GM21529 (cell line): ENCODE measurements around the gene RNASE12.
"Not testable (repeated sequence)": the region's sequence is repeated elsewhere in the genome, so short reads cannot be mapped to it uniquely, and the experiment has no call there.

Experiments used
- ATAC-seq: cut with Tn5 transposase; IDR thresholded peaks from one replicate; pipeline ENCODE4 v1.9.1; 2021; ENCODE audit not compliant: unreplicated experiment

RNASE12 gene

DNA sequence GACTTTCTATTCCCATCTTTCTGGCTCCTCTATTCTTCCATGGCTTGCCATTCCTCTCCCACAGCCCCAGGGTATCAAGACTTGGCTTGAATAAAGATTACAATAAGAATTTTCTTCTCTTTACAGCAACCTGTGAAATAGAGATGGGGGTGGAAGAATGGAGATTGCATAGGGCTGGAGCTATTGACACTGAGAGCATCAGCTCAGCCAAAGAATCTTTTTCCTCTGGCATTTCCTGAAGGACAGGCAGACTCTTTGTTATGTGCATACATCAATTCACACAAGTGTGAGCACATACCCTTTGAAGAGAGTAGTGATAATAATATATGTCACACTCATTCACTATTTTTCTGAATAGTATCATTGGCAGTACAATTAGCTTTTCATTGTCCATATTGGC lies 8.0 kb downstream of the RNASE12 start:
- no peak for ATAC-seq

DNA sequence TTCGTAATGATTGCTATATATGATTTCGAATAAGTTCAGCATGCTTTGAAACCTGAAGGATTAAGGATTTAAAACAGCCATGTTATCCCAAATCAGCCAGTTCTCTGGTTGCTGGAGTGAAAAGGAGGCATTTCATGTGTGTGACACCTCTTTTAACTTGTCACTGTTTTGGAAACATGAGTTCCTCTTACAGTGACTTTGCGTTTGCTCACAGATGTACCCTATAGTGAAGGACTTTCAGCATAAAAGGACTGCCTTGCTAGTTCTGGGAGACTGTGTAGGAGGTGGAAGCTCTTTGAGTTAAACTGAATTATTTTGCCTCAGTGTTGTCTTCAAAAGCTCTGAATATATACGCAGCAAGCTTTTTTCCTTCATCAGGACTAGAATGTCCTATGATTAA lies 10.9 kb downstream of the RNASE12 start:
- no peak for ATAC-seq

DNA sequence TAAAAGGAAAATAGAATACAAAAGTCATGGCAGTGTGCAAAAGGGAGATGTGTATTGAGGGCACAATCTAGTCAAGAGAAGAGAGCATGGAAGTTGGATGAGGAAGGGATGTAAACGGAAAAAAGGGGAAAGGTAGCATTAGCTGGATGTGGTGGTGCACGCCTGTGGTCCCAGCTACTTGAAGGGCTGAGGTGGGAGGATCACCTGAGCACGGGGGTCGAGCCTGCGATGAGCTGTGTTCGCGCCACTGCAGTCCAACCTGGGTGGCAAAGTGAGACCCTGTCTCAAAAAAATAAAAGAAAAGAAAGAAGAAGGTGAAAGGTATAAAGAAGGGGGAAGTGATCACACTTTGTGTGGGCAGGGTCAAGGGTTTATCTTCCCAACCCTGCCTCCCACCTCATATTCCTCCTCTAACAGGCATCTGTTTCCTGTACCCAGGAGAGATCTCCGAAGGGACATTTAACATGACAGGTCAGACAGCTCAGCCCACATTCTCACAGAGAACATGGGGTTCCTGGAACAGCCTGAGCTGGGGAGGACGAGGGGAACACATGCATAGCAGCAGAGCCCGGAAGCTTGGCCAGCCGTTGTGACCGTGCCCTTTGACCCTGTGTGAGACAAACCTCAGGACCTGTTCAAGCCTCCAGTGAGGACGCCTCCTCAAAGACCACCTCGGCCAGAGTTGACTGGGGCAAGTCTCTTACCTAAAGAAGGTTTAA lies 12.2 kb downstream of the RNASE12 start:
- no peak for ATAC-seq

DNA sequence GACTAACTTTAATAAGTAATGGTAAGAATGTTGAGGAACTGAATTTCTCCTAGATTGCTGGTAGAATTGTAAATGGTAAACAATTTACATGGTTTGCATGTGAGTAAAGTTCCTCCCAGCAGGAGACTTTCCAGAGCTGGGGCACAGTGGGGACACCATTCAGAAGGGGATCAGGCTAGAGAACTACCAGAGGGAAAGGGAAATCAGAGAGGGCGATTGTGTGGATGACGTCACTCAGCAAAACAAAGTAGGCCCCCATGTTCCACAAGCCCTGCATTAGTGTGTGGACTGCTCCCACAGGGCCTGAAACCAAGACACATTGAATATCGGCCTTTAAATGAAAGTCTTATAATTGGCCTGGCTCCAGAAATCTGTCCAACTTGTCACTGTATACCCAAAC lies 12.9 kb downstream of the RNASE12 start:
- ATAC-seq, result no peak

DNA sequence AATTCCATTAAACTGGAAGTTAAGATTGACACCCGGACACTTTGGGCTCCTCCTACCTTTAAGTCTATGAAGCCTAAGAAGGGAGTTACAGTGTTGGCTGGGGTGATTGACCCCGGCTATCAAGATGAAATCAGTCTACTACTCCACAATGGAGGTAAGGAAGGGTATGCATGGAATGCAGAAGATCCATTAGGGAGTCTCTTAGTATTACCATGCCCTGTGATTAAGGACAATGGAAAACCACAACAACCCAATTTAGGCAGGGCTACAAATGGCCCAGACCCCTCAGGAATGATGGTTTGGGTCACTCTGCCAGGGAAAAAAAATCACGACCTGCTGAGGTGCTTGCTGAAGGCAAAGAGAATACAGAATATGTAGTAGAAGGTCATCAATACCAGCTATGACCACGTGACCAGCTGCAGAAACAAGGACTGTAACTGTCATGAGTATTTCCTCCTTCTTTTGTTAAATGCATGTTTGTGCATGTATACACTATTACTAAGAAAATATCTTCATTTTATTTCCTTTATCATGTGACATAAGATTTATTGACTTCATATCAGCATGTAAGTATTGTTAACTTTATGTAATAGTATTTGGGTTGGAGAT lies 18.7 kb downstream of the RNASE12 start:
- ATAC-seq, result not testable (repeated sequence)

DNA sequence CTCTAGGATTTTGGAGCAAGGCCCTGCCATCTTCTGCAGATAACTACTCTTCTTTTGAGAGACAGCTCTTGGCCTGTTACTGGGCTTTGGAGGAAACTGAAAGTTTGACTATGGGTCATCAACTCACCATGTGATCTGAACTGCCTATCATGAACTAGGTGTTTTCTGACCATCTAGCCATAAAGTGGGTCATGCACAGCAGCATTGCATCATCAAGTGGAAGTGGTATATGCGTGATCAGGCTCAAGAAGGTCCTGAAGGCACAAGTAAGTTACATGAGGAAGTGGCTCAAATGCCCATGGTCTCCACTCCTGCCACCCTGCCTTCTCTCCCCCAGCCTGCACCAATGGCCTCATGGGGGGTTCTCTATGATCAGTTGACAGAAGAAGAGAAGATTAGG lies 20.5 kb downstream of the RNASE12 start:
- ATAC-seq, result not testable (repeated sequence)

DNA sequence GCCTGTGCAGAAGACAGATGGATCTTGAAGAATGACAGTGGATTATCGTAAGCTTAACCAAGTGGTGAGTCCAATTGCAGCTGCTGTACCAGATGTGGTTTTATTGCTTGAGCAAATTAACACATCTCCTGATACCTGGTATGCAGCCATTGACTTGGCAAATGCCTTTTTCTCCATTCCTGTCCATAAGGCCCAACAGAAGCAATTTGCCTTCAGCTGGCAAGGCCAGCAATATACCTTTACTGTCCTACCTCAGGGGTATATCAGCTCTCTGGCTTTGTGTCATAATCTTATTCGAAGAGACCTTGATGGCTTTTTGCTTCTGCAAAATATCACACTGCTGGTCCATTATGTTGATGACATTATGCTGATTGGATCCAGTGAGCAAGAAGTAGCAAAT lies 21.3 kb downstream of the RNASE12 start:
- not testable (repeated sequence) for ATAC-seq

DNA sequence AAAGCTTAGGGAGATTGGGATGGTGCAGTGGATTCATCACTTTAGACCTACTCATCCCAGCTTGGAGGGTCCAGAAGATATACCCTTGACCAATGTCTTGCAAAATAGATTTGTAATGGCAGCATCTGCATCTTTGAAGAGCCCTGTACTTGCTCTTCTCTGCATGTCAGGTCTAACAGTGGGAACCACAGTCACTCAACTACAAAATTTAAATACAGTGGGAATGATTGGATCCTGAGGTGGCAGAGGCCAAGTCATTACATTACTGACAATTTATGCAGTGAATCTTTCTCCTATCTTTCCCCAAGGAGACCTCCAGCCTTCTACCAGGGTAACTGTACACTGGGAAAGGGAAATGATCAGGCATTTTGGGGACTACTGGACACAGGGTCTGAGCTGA lies 22.1 kb downstream of the RNASE12 start:
- ATAC-seq, result no peak

DNA sequence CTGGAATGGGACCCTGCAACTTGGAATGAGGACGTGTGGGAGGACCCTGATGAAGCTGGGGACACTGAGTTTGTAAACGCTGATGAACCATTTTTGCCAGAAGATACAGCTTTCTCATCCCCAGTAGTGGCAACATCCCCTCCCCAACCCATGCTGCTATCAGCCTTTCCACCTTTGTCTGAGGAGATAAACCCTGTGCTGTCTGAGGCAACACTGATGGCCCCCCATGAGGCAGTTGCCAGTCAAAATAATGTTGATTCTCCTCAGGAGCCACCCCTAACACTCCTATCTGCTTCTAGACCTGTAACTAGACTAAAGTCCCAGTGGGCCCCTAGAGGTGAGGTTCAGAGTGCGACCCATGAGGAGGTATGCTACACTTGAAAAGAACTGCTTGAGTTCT lies 22.8 kb downstream of the RNASE12 start:
- no peak for ATAC-seq

DNA sequence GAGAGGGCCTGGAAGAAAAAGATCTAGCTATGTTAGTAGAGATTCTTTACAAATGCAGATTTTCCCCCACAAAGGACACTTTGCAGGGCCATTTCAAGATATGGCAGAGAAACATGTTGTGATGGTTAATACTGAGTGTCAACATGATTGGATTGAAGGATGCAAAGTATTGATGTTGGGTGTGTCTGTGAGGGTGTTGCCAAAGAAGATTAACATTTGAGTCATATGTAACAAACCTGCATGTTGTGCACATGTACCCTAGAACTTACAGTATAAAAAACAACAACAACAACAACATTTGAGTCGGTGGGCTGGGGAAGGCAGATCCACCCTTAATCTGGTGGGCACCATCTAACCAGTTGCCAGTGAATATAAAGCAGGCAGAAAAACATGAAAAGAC lies 24.0 kb downstream of the RNASE12 start:
- ATAC-seq, result not testable (repeated sequence)

DNA sequence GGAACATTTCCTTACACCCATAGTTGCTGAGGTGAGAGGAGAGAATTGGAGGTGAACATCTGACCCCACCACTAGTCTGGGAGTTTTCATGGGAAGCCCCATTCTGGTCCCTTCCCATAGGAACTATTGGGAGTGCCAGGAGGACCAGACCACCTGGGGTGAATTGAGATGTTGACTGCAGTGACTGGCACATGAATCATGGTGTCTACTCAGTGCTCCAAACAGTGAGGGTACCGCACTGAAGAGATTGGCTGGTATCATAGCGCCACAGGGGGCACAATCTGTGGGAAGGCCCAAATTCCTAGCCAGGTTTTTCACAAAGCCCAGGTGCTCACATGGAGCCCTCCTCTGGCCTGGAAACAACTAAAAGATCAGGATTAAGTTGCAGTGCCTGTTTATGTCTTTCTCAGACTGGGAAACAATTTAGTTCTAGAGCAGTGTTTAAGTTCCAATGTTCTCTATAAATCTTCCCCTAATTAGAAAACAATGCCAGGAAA lies 26.6 kb downstream of the RNASE12 start:
- no peak for ATAC-seq

DNA sequence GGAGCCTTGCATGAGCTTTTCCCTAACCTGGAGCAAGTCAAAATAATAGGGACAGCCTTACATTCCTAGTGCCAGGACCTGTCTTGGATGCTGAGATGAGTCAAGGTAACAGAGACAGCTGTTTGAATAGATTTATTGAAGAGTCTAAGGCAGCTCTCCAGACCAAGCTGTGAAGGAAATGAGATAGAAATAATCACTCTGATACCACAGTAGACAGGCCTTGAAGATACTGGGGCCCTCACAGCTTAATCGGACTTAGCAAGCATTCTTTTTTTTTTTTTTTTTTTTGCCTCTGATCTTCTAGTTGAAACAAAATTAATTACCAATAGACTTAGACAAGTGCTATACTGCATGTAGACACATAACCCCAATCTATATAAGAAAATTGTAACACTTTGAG lies 27.2 kb downstream of the RNASE12 start:
- ATAC-seq, result no peak

DNA sequence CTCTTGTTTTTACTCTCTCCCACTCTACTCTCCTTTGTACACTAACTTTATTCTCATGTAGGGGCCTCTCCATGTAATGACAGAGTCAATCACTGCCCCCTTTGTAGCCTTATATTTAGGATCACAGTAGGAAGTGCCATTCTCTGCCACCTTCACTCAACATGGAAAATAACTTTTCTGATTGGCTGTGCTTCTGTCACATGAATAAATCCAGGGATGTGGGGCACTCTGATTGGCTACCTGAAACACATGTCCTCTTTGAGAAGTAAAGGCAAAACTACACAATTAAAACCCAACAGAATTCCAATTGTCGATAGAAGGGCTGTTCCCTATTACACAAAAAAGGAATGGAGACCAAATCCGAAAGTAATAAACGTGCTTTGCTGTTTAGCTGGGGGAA lies 30.2 kb downstream of the RNASE12 start, which contains the start of gene RNASE9:
TSS of gene RNASE9 (minus strand) at position 87 of the 400 bp plus-strand sequence.
- ATAC-seq, result no peak

DNA sequence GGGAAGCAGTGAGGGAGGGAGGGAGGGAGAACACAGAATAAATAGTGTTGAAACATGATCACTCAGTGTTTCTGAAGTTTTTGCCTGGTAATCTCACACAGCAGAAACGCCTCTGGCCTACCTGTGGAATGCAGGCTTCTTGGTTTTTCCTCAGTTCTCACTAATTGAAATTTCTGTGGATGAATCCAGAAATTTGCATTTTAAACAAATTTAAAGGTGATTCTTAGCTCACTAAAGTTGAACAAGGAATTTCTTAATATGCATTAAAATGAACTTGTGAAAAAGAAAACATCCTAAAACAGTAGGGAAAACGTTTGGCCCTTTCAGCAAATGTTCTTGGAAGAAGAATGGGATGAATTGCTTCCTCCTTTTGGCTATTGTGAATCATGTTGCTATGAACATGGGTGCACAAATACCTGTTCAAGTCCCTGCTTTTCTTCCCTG lies 31.7 kb downstream of the RNASE12 start:
- no peak for ATAC-seq

DNA sequence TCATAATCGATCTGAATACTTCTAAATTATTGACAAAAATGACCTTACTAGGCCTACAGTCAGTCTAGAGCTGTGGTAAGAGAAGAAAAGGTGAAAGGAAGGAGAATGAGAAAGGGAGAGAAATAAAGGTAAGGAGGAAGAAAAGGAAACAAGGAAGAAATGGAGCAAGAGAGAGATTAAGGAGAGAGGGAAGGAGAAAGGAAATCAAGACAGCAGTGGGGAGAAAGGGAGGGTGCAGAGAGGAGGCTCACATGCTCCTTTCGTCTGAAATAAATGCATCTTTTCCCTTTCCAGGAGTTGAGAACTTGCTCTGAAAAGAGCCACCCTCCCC lies 34.0 kb downstream of the RNASE12 start:
- ATAC-seq, result no peak

DNA sequence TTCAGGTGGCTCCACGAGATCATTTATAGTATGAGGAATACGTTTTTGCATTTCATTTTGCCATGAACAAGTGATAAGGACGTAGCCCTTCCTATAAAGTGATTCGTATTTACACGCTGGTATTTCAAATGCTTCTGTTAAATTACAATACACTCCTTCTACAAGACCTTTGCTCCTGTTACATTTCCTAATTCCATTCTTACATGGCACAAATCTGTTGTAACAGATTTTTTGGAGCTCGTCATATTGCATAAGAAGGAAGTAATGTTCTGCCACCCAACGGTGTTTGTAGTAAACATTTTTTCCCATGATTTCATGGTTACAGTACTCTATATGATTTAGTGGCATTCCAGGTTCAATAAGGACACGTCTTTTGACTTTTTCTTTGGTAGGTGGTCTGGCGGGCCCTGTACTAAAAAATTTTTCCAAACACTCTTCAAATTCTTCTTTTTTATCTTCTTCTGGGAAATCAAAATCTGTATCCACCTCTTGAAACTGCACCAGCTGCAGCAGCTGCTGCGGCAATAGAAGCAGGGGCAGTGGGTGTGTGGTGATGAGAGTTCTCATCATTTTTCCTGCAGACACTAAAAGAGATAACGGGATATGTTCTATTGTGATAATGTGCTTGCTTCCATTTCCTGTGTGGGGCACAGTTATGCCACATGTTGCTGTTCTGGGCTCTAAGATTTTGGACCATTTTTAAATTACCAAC lies 34.5 kb downstream of the RNASE12 start:
- no peak for ATAC-seq

DNA sequence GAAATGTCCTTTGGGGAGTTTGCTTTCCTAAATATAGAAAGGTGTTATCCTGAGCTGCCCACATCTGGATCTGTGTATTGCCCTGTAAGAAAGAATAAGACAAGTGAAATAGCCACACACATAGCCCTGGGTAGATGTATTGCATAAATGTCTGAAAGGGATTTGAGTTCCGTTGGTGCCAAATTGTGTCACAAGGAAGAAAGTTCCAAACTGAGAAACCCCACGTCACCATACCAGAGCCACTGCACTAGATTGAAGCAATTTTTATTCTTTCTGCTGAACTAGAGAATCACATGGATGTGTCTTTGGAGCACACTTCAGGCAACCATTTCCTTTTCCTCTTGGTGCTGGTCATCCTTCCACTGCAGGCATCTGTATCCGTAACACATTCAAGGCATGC lies 35.3 kb downstream of the RNASE12 start:
- ATAC-seq, result no peak

DNA sequence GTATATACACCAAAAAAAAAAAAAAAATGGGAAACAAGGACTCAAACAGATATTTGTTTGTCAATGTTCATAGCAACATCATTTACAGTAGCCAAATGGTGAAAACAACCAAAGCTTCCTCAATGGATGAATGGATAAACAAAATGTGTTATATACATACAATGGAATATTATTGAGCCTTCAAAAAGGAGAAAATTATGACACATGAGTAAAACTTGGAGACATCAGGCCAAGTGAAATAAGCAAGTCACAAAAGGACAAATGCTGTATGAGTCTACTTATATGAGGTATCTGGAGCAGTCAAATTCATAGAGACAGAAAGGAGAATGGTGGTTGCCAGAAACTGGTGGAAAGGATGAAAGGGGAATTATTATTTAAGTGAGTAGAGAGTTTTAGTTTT lies 38.2 kb downstream of the RNASE12 start:
- ATAC-seq, result no peak

DNA sequence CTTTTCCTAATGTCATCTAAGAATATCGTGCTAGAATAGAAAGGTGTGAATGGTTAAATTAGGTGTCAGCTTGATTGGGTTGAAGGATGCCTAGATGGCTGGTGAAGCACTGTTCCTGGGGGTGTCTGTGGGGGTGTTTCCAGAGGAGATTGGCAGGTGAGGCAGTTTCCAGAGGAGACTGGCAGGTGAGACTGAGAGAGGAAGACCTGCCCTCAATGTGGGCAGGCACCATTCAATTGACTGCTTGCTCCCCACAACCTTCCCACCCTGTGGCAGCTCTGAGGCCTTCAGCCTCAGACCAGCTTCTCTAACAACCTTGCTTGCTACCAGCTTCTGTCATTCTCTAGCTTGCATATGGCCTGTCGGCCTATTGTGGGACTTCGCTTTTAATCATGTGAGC lies 39.6 kb downstream of the RNASE12 start:
- no peak for ATAC-seq

DNA sequence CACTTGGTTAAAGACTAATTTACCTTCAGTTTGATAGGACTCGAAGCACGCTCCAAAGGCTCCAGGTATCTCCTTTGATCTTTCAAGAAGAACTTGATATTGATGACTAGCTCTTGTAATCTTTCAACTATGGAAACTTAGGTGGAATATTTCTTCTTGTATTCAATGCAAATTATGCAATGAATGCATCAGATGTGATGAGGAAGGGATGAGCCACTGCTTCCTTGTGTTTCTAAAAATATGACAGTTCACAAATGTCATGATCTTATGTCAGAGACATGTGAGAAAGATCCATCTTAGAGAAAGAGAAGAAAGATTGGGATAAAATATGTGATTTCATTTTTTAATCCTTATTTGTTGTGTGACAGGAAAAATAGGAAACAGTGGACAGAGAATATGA lies 40.2 kb downstream of the RNASE12 start:
- ATAC-seq, result no peak

DNA sequence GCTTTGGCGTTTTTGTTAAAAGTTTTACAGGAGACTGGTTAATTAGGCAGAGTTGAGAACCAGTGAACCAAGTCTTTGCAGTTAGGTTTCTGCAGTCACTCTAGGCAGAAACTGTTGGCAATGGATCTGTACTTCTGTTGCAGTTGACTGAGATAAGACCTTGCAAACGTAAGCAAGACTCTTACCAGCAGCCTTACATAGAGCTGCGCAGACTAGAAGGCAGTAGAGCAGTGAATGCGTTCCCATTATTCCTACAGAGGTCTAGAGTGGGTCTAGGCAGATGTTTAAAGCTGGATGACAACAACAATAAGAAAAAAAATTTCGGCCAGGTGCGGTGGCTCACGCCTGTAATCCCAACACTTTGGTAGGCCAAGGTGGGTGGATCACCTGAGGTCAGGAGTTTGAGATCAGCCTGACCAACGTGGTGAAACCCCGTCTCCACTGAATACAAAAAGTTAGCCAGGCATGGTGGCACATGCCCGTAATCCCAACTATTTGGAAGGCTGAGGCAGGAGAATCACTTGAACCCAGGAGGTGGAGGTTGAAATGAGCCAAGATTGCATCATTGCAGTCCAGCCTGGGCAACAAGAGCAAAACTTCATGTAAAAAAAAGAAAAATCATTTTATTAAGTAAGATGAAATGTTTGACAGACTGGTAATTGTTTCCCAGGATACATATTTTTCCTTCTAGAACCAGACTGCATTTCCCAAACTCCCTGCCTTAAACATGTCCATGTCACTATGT lies 42.6 kb downstream of the RNASE12 start:
- ATAC-seq, result no peak
